ENCODE measurements around the gene S100A5.

GRCh38 chr1:153506386-153506785 is 34.3 kb downstream of the S100A5 start:
- TF ChIP-seq POLR2A (IDR thresholded peaks at IDR 0.05; ENCODE audit: low read length) (no peak), CHD2 (IDR thresholded peaks at IDR 0.05; ENCODE audit: low read length, partially characterized antibody) (no peak), NFE2L2 (conservative IDR thresholded peaks at IDR 0.05; ENCODE audit: low read length) (no peak), SMC3 (IDR thresholded peaks at IDR 0.05) (no peak), REST (IDR thresholded peaks at IDR 0.05) (no peak), KDM1A (IDR thresholded peaks at IDR 0.05; ENCODE audit: low read depth) (no peak), HOXA7 (CRISPR knock-in tag; IDR thresholded peaks at IDR 0.05) (no peak), PBX3 (IDR thresholded peaks at IDR 0.05) (no peak), GATA3 (IDR thresholded peaks at IDR 0.05; ENCODE audit: borderline replicate concordance) (no peak), JUN (IDR thresholded peaks at IDR 0.05) (no peak), NPAS2 (CRISPR knock-in tag; IDR thresholded peaks at IDR 0.05; ENCODE audit: borderline replicate concordance) (no peak), RNF2 (IDR thresholded peaks at IDR 0.05; ENCODE audit: borderline replicate concordance, low read depth) (no peak)
- TF ChIP-seq, protein P1, sequence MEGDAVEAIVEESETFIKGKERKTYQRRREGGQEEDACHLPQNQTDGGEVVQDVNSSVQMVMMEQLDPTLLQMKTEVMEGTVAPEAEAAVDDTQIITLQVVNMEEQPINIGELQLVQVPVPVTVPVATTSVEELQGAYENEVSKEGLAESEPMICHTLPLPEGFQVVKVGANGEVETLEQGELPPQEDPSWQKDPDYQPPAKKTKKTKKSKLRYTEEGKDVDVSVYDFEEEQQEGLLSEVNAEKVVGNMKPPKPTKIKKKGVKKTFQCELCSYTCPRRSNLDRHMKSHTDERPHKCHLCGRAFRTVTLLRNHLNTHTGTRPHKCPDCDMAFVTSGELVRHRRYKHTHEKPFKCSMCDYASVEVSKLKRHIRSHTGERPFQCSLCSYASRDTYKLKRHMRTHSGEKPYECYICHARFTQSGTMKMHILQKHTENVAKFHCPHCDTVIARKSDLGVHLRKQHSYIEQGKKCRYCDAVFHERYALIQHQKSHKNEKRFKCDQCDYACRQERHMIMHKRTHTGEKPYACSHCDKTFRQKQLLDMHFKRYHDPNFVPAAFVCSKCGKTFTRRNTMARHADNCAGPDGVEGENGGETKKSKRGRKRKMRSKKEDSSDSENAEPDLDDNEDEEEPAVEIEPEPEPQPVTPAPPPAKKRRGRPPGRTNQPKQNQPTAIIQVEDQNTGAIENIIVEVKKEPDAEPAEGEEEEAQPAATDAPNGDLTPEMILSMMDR (IDR thresholded peaks at IDR 0.05): no peak
